Tibial nerve (tissue), 4 donors: ENCODE measurements around the gene LSAMP.

Experiments used
- CTCF ChIP-seq, 5 experiments: fragments of 200-600 bp in 3 of 5; fragments of 450-650 bp in 2 of 5; sonication (generic) in 3 of 5; IDR thresholded peaks; one replicate each; pipeline ENCODE4 v1.5.1; 2016 to 2019; ENCODE audit warnings: antibody characterized with exemption in 5 of 5, mild to moderate bottlenecking in 3 of 5, moderate library complexity in 2 of 5
- EP300 ChIP-seq, 2 donors: sonication (generic); formaldehyde crosslinking; IDR thresholded peaks; one replicate each; pipeline ENCODE4 v1.6.1; 2017; ENCODE audit warnings: antibody characterized with exemption in 2 of 2, mild to moderate bottlenecking in 1 of 2
- POLR2A ChIP-seq, 2 donors: fragments of 450-650 bp; IDR thresholded peaks; one replicate each; pipeline ENCODE4 v1.6.1; 2017; ENCODE audit warnings: antibody characterized with exemption in 2 of 2, mild to moderate bottlenecking in 2 of 2, moderate library complexity in 2 of 2

GRCh38 chr3:116340680-116341216 is 104.5 kb downstream of the LSAMP start:
- TF ChIP-seq CTCF (IDR thresholded peaks at IDR 0.05): no peak
- TF ChIP-seq POLR2A (IDR thresholded peaks at IDR 0.05): no peak
- no peak for TF ChIP-seq EP300 (IDR thresholded peaks at IDR 0.05)
